GM21390 (cell line): ENCODE data around the gene IRF2BPL.

Source experiments
- ATAC-seq: cut with Tn5 transposase; IDR thresholded peaks from one replicate; pipeline ENCODE4 v1.9.1; 2021; ENCODE audit not compliant: unreplicated experiment

Gene IRF2BPL

GRCh38 chr14:76993752-76994151 lies 34.8 kb downstream of the IRF2BPL start:
- no peak for ATAC-seq

DNA sequence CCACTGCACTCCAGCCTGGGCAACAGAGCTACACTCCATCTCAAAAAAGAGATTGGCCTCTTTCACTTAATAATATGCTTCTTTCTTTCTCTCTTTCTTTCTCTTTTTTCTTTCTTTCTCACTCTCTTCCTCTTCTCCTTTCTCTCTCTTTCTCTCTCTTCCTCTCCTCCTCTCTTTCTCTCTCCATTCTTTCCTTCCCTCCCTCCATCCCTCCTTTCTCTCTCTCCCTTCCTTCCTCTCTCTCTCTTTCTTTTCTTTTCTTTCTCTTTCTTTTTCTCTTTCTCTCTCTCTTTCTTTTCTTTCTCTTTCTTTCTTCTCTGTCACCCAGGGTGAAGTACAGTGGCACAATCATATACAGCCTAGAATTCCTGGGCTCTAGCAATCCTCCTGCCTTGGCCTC lies 38.4 kb downstream of the IRF2BPL start:
- ATAC-seq: no peak

DNA sequence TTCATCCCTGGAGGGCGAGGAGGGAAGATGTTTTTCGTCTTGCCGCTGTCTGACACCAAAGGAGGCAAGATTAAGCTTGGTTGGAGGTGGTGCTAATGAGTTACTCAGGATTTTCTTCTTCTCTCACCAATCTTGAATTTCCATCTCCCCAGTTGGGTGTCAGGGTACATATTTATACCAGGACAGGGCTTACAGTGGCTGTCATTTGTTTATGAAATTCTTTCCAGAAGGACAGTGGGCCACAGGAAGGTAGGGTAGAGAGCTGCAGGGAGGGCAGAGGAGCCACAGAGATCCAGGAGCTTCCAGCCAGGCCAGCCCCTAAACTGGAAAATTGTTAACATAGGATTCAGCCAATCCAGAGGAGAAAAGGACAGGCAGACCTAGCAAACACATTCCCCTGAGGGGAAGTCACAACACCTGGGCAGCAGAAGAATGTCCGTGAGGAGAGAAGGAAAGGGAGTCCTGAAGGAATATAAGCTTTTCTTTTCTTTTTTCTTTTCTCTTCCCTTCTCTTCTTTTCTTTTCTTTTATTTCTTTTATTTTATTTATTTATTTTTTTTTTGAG lies 40.5 kb downstream of the IRF2BPL start:
- ATAC-seq: no peak

DNA sequence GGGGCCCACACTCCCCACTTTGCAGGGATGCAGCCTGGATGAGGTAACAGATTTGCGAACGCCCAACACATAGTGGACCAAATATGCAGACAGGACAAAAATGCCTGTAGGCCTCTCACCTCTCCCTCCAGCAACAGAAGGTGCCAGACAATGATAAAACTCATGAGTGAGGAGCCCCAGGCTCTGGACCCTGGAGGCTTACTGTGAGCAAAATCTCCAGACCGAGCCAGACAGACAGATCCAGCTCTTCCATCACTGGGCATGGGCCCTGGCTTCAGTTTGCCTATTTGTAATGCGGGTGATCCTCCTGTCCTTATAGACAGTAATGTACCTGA lies 42.3 kb downstream of the IRF2BPL start:
- no peak for ATAC-seq

DNA sequence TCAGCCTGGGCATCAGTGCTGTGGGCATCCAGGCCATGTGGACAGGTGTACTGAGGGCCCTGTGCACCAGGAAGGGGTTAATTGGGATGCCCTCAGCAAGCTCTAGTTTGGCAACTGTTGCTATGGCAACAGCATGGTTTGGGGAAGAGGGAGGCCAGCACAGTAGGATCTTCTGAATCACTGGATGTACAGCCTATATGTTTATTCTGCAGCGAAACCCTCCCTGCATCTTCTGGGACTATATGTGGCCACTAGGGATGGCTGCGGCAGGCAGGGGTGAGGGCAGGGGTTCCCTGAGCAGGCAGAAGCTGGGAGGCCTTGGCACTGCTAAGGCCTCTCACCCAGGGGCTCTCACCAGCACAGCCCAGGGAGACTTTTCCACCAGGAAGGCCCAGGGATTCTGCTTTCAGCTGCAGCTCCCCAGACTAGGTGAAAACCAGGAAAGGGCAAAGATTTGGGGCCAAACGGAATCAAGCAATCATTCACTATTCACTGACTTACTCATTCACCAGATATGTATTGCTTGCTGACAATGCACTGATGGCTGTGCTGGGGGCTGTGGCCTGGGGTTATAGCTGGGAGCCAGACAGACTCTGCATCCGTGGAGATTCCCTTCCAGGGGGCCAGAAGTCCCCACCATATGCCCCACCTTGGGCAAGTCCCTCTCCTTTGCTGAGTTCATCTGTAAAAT lies 42.8 kb downstream of the IRF2BPL start:
- no peak for ATAC-seq

DNA sequence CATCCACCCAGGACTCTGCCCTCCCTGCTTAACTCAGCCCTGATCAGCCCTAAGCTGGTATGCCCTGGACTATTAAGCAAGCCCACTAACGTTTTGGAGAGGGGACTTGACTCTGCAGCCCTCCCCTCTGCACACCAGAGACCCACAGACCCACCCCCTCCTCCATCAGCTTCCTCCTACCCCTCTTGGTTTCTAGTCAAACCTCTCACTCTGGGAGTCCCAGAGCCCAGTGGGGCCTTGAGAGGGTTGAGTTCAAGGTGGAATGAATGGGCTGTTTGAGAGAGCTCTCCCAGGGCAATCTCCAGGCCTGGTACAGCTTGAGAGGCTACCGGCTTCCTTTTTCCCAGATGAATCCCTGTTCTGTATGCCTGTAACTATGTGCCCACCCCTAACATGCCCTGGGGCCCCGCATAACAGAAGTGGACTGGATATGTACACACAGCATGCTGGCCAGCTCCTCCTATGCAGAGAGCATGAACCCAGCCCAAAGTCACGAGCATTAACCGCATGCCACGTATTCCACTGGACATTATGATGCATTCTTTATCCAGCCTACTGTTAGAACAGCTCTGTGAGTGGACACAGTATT lies 43.6 kb downstream of the IRF2BPL start:
- ATAC-seq: no peak

DNA sequence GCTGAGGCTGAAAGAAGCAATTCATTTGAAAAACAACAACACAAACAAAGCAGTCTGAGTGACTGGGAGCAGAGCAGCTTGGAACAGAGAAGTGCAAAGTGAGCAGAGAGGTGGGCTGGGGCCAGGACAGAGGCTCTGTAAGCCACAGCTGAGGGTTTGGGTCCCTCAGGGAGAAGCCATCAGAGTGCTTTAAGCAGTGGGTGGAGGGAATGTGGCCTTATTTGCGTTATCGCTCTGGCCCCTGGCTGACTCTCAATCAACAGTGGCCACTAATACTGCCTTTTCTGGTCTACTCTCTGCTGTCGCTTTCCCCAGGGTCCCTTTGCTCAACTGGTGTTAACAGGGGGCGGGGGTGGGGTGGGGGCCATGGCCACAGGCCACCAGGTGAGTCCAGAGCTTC lies 44.2 kb downstream of the IRF2BPL start:
- no peak for ATAC-seq

DNA sequence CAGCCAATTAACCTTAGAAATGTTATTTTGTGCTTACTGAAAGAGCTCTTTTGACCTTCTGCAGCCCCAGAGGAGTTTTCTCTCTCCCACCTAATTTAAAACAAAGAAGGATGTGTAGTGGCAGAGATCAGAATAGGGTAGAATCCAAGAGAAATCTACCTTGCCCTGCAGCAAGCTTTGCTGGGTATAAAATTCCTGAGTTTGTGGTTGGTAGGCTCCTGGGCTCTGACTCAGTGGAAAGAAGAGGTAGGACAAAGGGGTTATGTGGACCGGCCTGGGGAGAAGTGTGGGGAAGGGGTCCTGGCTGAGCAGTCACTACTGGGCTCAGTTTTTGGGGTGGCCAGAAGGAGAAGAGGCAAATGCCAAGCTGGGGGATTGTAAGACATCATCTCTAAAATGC lies 46.8 kb downstream of the IRF2BPL start:
- ATAC-seq: no peak

GRCh38 chr14:76977793-76978720 lies 50.5 kb downstream of the IRF2BPL start:
- ATAC-seq: peak; percentile 86

GRCh38 chr14:76976240-76977005 lies 52.1 kb downstream of the IRF2BPL start:
- ATAC-seq: no peak

GRCh38 chr14:76975812-76976211 lies 52.7 kb downstream of the IRF2BPL start:
- no peak for ATAC-seq

DNA sequence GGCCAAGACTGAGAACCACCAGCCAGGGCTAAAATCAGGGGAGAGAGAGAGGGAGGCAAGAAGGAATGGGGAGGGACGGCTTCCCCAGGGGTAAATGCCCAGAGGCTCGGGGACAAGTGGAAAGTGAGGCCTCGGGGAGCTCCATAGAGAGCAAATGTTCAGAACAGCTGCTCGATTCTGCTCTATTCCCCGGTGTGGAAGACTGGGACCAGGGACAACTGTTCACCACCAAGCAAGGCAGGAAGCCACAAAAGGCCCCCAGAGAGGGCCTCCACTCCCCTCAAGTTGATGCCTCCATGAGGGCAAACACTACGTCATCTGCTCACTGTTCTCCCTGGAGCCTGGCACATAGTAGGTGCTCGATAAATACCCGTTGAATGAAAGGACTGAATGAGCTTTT lies 53.5 kb downstream of the IRF2BPL start:
- ATAC-seq: no peak
